Measurements from ENCODE around the gene BMAL1.

BMAL1 gene

GRCh38 chr11:13261591-13262061, 16.0 kb upstream of the BMAL1 start:
- no peak for DNase-seq (ENCODE audit: low read depth in 2 of 2)

- DNase-seq (ENCODE audit: low read depth in 2 of 2): no peak
Measured at GRCh38 chr11:13262096-13262495, 15.5 kb upstream of the BMAL1 start.

GRCh38 chr11:13268791-13269190, 8.8 kb upstream of the BMAL1 start:
- no peak for DNase-seq (ENCODE audit: low read depth in 2 of 2)

DNA sequence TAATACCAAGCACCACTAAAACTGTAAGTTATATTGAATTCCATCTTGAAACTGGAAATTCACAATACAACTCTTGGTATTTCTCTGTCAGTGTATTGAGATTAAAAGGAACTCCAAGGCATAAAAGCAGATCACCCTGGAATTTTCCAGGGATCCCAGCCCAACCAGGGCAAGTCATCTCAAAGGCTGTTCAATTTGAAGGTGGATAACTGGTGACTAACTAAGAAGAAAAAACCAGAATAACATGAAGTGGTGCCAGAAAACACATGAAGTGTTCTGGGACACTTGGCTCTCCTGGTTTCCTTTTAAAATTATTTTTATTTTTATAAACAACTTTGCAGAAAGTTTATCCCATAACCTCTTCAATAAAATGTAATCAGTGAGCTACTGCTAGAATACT, 7.8 kb upstream of the BMAL1 start:
- DNase-seq (ENCODE audit: low read depth in 2 of 2): no peak

DNA sequence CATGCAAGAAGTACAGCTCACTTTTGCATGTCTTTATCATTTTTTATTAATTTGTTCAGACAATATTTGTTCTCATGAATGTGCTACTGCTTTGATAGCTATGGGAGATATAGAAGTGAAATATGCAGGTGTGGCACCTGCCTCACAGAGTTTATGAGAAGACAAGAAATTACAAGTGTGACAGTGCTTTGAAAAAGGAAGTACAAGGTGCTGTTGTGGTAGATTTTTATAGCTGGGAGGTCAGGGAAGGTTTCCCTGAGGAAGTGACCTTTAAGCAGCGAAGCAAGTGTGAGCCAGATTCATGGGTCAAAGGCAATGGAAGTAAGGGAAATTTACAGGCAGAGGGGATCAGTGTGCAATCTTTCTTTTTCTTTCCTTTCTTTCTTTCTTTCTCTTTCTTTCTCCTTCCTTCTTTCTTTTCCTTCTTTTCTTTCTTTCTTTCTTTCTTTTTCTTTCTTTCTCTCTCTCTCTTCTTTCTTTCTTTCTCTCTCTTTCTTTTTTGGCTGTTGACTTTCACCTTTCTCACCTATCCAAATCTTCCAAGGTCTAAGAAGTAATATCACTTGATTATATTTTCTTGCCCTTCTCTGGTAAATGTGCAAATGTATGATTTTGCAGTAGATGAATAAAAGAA, 6.4 kb upstream of the BMAL1 start:
- DNase-seq (ENCODE audit: low read depth in 2 of 2): no peak

GRCh38 chr11:13276454-13276831, 1.1 kb upstream of the BMAL1 start:
- no peak for DNase-seq (ENCODE audit: low read depth in 2 of 2)

GRCh38 chr11:13276832-13277767, 490 bp upstream of the BMAL1 start:
- DNase-seq (ENCODE audit: low read depth in 2 of 2): peak; percentile 94 to 97

- no peak for DNase-seq (ENCODE audit: low read depth in 2 of 2)
Measured at GRCh38 chr11:13278609-13279486, 1.3 kb downstream of the BMAL1 start.

DNA sequence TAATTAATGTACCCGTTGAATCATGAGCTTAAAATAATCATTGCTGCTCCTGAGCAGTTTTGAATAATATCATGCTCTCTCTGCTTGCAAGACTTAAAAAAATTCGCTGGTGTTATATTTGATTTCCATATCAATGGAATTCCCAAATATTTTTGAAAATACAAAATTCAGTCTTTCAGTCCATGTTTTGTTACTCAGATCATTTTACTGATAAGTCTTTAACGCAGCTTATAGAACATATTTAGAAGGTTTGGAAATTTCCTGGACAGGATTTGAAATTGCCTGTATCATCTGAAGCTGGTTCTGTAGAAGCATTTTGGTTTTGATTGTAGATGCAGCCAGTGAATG, 1.9 kb downstream of the BMAL1 start:
- no peak for DNase-seq (ENCODE audit: low read depth in 2 of 2)

- DNase-seq (ENCODE audit: low read depth in 2 of 2): no peak
Measured at GRCh38 chr11:13280092-13280722, 2.6 kb downstream of the BMAL1 start.

DNA sequence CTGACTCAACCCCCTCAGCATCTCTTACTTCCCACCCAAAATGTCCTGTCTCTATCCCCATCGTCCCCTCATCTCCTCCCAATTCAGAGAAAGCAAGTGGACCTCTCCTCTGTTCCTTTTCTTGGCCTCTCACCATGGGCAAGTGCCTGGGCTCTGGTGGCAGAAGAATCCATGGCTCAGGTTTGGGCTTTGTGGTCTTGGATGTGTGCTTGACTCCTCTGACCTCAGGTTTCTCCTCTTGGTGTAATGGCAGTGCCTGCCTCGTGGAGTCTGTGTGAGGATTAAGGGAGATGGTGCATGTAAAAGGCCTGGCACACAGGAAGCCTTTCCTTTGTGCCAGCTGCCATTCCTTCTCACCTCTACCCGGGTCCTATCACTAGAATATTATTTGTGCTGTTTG, 3.2 kb downstream of the BMAL1 start:
- no peak for DNase-seq (ENCODE audit: low read depth in 2 of 2)

- DNase-seq (ENCODE audit: low read depth in 2 of 2): no peak
Measured at GRCh38 chr11:13283636-13284035, 6.0 kb downstream of the BMAL1 start.

- DNase-seq (ENCODE audit: low read depth in 2 of 2): no peak
Measured at GRCh38 chr11:13284776-13285588, 7.4 kb downstream of the BMAL1 start.

GRCh38 chr11:13286279-13286821, 8.8 kb downstream of the BMAL1 start:
- DNase-seq (ENCODE audit: low read depth in 2 of 2): no peak

DNA sequence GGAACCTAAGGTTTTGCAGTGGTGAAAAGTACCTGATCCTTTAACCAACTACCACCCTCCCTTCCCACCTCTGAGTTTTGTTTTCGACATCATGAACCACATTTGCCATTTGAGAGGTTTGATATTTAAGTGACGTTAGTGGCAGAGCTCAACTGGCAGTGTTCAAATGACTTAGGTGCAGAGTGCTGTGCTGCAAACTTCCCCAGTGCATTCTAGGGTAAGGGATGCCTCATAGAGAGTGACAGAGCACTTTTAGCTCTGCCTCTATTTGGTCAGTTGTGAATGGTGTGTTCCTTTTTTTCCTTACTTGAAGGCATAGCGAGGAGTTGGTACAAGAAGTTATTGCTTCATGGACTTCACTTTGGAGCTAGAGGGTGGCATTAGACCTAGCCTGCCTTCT, 9.4 kb downstream of the BMAL1 start:
- DNase-seq (ENCODE audit: low read depth in 2 of 2): no peak

DNA sequence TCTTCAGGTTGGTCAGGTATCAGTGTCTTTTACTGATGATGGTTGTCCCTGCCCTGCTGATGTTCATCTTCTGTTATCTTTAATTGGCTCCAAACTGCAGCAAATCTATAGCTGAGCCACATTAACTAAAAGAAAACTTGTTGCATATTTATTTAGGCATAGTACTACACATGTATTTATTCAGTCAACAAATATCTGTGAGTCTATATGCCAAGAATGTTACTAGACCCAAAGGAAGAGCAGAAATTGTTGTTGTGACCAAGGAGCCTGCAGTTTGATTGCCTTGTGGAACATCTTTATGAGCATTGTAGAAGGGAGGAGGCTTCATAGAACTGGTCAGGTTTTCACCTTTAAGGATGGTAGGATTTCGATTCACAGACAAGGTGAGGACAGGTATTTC, 10.1 kb downstream of the BMAL1 start:
- DNase-seq (ENCODE audit: low read depth in 2 of 2): no peak

DNA sequence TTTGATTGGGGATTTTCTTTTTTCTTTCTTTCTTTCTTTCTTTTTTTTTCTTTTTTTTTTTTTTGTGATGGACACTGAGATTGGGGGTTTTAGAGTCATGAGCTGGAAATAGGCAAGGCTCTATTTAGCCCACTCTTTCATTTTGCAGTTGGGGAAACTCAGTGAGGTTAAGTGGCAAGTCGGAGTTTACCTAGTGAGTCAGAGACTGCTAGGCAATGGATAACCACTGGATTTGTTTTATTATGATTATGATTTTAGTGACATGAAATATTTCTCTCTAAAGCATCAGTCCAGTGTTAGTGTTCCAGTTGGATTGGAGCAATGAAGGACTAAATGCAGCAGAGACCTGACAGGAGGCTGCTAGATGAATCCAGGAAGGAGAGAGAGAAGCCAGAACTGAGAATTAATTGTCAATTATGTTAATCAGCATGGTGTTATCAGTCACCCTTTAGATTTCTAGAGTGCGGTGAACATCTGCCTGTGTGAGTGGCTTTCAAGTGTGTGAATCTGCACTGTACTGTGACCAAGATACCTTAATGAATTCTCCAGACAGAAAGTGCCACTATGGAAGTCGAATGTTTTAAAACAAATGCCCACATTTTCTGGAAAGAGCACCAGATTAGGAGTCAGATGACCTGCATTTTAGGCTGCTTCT, 10.9 kb downstream of the BMAL1 start:
- no peak for DNase-seq (ENCODE audit: low read depth in 2 of 2)

DNA sequence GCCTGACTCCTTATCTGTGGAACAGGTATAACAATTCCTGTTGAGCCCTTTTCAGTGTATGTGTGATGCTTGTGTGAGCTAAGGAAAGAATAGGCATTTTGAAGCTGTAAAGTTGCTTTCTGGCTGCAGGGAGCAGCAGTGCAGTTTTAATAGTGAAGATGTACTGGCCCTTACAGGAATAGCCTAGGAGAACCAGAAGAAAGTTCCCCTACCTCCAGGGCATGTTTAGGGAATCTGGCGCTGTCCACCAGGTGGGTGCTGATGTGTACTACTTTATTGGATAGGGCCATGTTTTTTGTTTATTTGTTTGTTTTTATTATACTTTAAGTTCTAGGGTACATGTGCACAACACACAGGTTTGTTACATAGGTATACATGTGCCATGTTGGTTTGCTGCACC, 11.5 kb downstream of the BMAL1 start:
- DNase-seq (ENCODE audit: low read depth in 2 of 2): no peak

DNA sequence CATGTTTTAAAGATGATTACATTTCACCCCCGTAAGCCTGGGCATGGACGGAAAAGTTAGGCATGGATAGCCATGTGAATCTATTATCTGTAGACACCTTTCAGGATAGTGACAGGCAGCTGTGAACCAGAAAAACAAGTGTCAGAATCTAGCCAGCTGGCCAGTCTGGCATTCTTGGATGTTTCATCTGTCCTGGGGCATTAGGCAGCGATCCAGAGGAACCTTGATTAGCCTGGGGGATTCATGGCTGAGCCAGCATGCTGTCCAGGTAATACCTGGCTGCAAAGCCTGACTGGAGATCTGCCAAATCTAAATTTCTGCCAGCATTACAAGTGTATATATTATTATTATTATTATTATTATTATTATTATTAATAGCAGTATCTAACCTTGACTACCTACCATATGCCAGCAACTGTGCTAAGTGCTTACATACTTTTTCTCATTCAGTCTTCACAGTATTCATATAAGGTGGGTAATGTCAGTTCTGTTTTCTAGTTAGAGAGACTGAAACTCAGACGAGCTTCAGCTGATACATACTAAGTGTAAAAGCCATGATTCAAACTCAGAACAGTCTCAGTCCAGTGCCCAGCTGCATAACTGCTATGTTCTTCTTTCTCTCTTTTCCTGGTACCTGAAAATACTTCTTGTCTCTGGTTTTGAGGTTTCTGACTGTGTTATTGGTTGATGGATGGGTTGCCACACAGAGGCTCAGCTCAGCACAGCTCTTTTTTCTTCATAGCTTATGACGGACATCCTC, 12.8 kb downstream of the BMAL1 start:
- no peak for DNase-seq (ENCODE audit: low read depth in 2 of 2)

All from stimulated activated CD8-positive, alpha-beta memory T cell treated with anti-CD3 and anti-CD28 coated beads, Interleukin-2, amount 100 ng/mL, for 48 hours (primary cell).